Measurements from ENCODE around the gene HIGD2A. TPM values are rescaled to one million over a fixed set of nuclear protein-coding genes. Genes with fewer than 3 reads are reported as not detected.

HIGD2A gene
- total RNA-seq, 1 donor, result 61.7 TPM

- Histone ChIP-seq H3K9me3 (ENCODE audit: low read depth, low read length) (no peaks in the 10 kb centered on the region), H3K4me3 (ENCODE audit: low read length) (no peak overlapping the region), H3K27me3 (ENCODE audit: insufficient read depth, low read length) (no peaks in the 10 kb centered on the region), H3K4me1 (ENCODE audit: insufficient read depth, low read length) (peaks cover 25% of the 10 kb centered on the region)
These were observed 4.6 kb upstream of the HIGD2A start for GRCh38 chr5:176383961-176384360.

- no peaks in the 10 kb centered on the region for H3K27me3 ChIP-seq (ENCODE audit: insufficient read depth, low read length)
- no peak overlapping the region for H3K4me3 ChIP-seq (ENCODE audit: low read length)
- H3K4me1 ChIP-seq (ENCODE audit: insufficient read depth, low read length), result peaks cover 28% of the 10 kb centered on the region
- H3K9me3 ChIP-seq (ENCODE audit: low read depth, low read length), result no peaks in the 10 kb centered on the region
These were observed 4.1 kb upstream of the HIGD2A start for GRCh38 chr5:176384366-176384930.

- no peaks in the 10 kb centered on the region for H3K9me3 ChIP-seq (ENCODE audit: low read depth, low read length)
- H3K4me1 ChIP-seq (ENCODE audit: insufficient read depth, low read length), result peaks cover 31% of the 10 kb centered on the region
- no peak overlapping the region for H3K4me3 ChIP-seq (ENCODE audit: low read length)
These were observed 3.6 kb upstream of the HIGD2A start for GRCh38 chr5:176384991-176385390.

GRCh38 chr5:176386491-176386890 is 2.1 kb upstream of the HIGD2A start:
- Histone ChIP-seq H3K4me3 (ENCODE audit: low read length) (no peak overlapping the region), H3K27me3 (ENCODE audit: insufficient read depth, low read length) (no peaks in the 10 kb centered on the region), H3K4me1 (ENCODE audit: insufficient read depth, low read length) (peaks cover 30% of the 10 kb centered on the region), H3K9me3 (ENCODE audit: low read depth, low read length) (no peaks in the 10 kb centered on the region)

More at GRCh38 chr5:176384991-176385390, 3.6 kb upstream of the HIGD2A start:
- H3K27me3 ChIP-seq (ENCODE audit: insufficient read depth, low read length), result no peaks in the 10 kb centered on the region

GRCh38 chr5:176387384-176387925 is 1.1 kb upstream of the HIGD2A start:
- no peaks in the 10 kb centered on the region for H3K27me3 ChIP-seq (ENCODE audit: insufficient read depth, low read length)
- H3K9me3 ChIP-seq (ENCODE audit: low read depth, low read length), result no peaks in the 10 kb centered on the region
- H3K4me1 ChIP-seq (ENCODE audit: insufficient read depth, low read length), result peaks cover 37% of the 10 kb centered on the region
- peak overlapping the region; percentile 82 for H3K4me3 ChIP-seq (ENCODE audit: low read length)

- Histone ChIP-seq H3K27me3 (ENCODE audit: insufficient read depth, low read length) (no peaks in the 10 kb centered on the region), H3K4me1 (ENCODE audit: insufficient read depth, low read length) (peaks cover 41% of the 10 kb centered on the region), H3K9me3 (ENCODE audit: low read depth, low read length) (no peaks in the 10 kb centered on the region), H3K4me3 (ENCODE audit: low read length) (peak overlapping the region; percentile 82)
These were observed 528 bp upstream of the HIGD2A start for GRCh38 chr5:176388003-176388443.

- no peaks in the 10 kb centered on the region for H3K9me3 ChIP-seq (ENCODE audit: low read depth, low read length)
- peaks cover 41% of the 10 kb centered on the region for H3K4me1 ChIP-seq (ENCODE audit: insufficient read depth, low read length)
- H3K27me3 ChIP-seq (ENCODE audit: insufficient read depth, low read length), result no peaks in the 10 kb centered on the region
- peak overlapping the region; percentile 82 for H3K4me3 ChIP-seq (ENCODE audit: low read length)
These were observed 878 bp downstream of the HIGD2A start for GRCh38 chr5:176389135-176390123.

GRCh38 chr5:176391479-176391878 is 2.9 kb downstream of the HIGD2A start:
- Histone ChIP-seq H3K4me1 (ENCODE audit: insufficient read depth, low read length) (peaks cover 38% of the 10 kb centered on the region), H3K27me3 (ENCODE audit: insufficient read depth, low read length) (no peaks in the 10 kb centered on the region), H3K4me3 (ENCODE audit: low read length) (no peak overlapping the region), H3K9me3 (ENCODE audit: low read depth, low read length) (no peaks in the 10 kb centered on the region)

GRCh38 chr5:176391999-176392398 is 3.4 kb downstream of the HIGD2A start:
- peaks cover 33% of the 10 kb centered on the region for H3K4me1 ChIP-seq (ENCODE audit: insufficient read depth, low read length)
- H3K27me3 ChIP-seq (ENCODE audit: insufficient read depth, low read length), result no peaks in the 10 kb centered on the region
- no peak overlapping the region for H3K4me3 ChIP-seq (ENCODE audit: low read length)
- no peaks in the 10 kb centered on the region for H3K9me3 ChIP-seq (ENCODE audit: low read depth, low read length)

- H3K4me1 ChIP-seq (ENCODE audit: insufficient read depth, low read length), result peaks cover 28% of the 10 kb centered on the region
- H3K9me3 ChIP-seq (ENCODE audit: low read depth, low read length), result no peaks in the 10 kb centered on the region
- no peaks in the 10 kb centered on the region for H3K27me3 ChIP-seq (ENCODE audit: insufficient read depth, low read length)
- H3K4me3 ChIP-seq (ENCODE audit: low read length), result no peak overlapping the region
These were observed 4.0 kb downstream of the HIGD2A start for GRCh38 chr5:176392526-176392925.

GRCh38 chr5:176394096-176394495 is 5.5 kb downstream of the HIGD2A start:
- Histone ChIP-seq H3K4me3 (ENCODE audit: low read length) (no peak overlapping the region), H3K27me3 (ENCODE audit: insufficient read depth, low read length) (no peaks in the 10 kb centered on the region), H3K9me3 (ENCODE audit: low read depth, low read length) (no peaks in the 10 kb centered on the region), H3K4me1 (ENCODE audit: insufficient read depth, low read length) (peaks cover 20% of the 10 kb centered on the region)

GRCh38 chr5:176394881-176395675 is 6.5 kb downstream of the HIGD2A start:
- Histone ChIP-seq H3K4me3 (ENCODE audit: low read length) (no peak overlapping the region), H3K9me3 (ENCODE audit: low read depth, low read length) (no peaks in the 10 kb centered on the region), H3K4me1 (ENCODE audit: insufficient read depth, low read length) (peaks cover 11% of the 10 kb centered on the region), H3K27me3 (ENCODE audit: insufficient read depth, low read length) (no peaks in the 10 kb centered on the region)

- Histone ChIP-seq H3K9me3 (ENCODE audit: low read depth, low read length) (no peaks in the 10 kb centered on the region), H3K27me3 (ENCODE audit: insufficient read depth, low read length) (no peaks in the 10 kb centered on the region), H3K4me3 (ENCODE audit: low read length) (no peak overlapping the region), H3K4me1 (ENCODE audit: insufficient read depth, low read length) (peaks cover 11% of the 10 kb centered on the region)
These were observed 7.8 kb downstream of the HIGD2A start for GRCh38 chr5:176396330-176396729.

- Histone ChIP-seq H3K4me3 (ENCODE audit: low read length) (no peak overlapping the region), H3K4me1 (ENCODE audit: insufficient read depth, low read length) (no peaks in the 10 kb centered on the region), H3K9me3 (ENCODE audit: low read depth, low read length) (no peaks in the 10 kb centered on the region), H3K27me3 (ENCODE audit: insufficient read depth, low read length) (no peaks in the 10 kb centered on the region)
These were observed 9.3 kb downstream of the HIGD2A start for GRCh38 chr5:176397736-176398420.
